SK-N-MC (cell line): Measurements from ENCODE around the gene CYP24A1.

Experiments used
- EZH2 ChIP-seq: fragments of 200-600 bp; sonication (generic); IDR thresholded peaks from one replicate; pipeline ENCODE4 v1.6.1; 2017; ENCODE audit warnings: antibody characterized with exemption
- FOXP2 ChIP-seq: optimal IDR thresholded peaks from 2 replicates; pipeline ENCODE3; 2011; ENCODE audit warnings: mild to moderate bottlenecking, moderate library complexity; ENCODE audit not compliant: insufficient read depth; ENCODE audit errors: extremely low read length, control extremely low read depth
- POLR2AphosphoS5 ChIP-seq: IDR thresholded peaks from 2 replicates; pipeline ENCODE4 v1.6.1; 2012; ENCODE audit warnings: mild to moderate bottlenecking, low read depth, low read length, borderline replicate concordance

- TF ChIP-seq EZH2 (no peak), POLR2AphosphoS5 (no peak), FOXP2 (no peak)
These were observed 24.0 kb downstream of the CYP24A1 start for GRCh38 chr20:54149765-54150264.
